Hindlimb muscle (tissue), 1 donor: ENCODE measurements around the gene AP3D1. TPM values are rescaled to one million over a fixed set of nuclear protein-coding genes. Genes with fewer than 3 reads are reported as not detected.
"Not testable (repeated sequence)": the region's sequence is repeated elsewhere in the genome, so short reads cannot be mapped to it uniquely, and the experiment has no call there.

Experiments used
- DNase-seq: peaks from one replicate; pipeline ENCODE4 v3.0.0-alpha.2; 2013
- polyA plus RNA-seq: library from polyadenylated mRNA; unstranded; fragments of 120-200 nt; gene quantifications from one replicate; pipeline ENCODE4 v1.2.1, GENCODE V29; 2013; ENCODE audit not compliant: insufficient read length

The AP3D1 gene
- polyA plus RNA-seq, 1 donor = 66.5 TPM

- DNase-seq = no peak
Observed at GRCh38 chr19:2149980-2150793, 1.2 kb downstream of the AP3D1 start.

- DNase-seq = no peak
Observed at GRCh38 chr19:2148482-2149135, 2.8 kb downstream of the AP3D1 start.

GRCh38 chr19:2145831-2146241, 5.5 kb downstream of the AP3D1 start:
- no peak for DNase-seq

- no peak for DNase-seq
Observed at GRCh38 chr19:2144190-2144589, 7.2 kb downstream of the AP3D1 start.

- DNase-seq = no peak
Observed at GRCh38 chr19:2142173-2142829, 9.1 kb downstream of the AP3D1 start.

GRCh38 chr19:2140138-2140569, 11.2 kb downstream of the AP3D1 start:
- no peak for DNase-seq

GRCh38 chr19:2139385-2140137, 11.8 kb downstream of the AP3D1 start:
- DNase-seq = no peak

- no peak for DNase-seq
Observed at GRCh38 chr19:2138061-2138728, 13.2 kb downstream of the AP3D1 start.

GRCh38 chr19:2136796-2137195, 14.6 kb downstream of the AP3D1 start:
- no peak for DNase-seq

- no peak for DNase-seq
Observed at GRCh38 chr19:2135474-2136402, 15.6 kb downstream of the AP3D1 start.

GRCh38 chr19:2132731-2133490, 18.5 kb downstream of the AP3D1 start:
- DNase-seq = no peak

- DNase-seq = no peak
Observed at GRCh38 chr19:2132191-2132590, 19.2 kb downstream of the AP3D1 start.

GRCh38 chr19:2131012-2131975, 20.1 kb downstream of the AP3D1 start:
- DNase-seq = not testable (repeated sequence)

GRCh38 chr19:2129892-2130770, 21.2 kb downstream of the AP3D1 start:
- no peak for DNase-seq

GRCh38 chr19:2129486-2129885, 21.9 kb downstream of the AP3D1 start:
- no peak for DNase-seq

- no peak for DNase-seq
Observed at GRCh38 chr19:2129022-2129421, 22.3 kb downstream of the AP3D1 start.

- not testable (repeated sequence) for DNase-seq
Observed at GRCh38 chr19:2128252-2128651, 23.1 kb downstream of the AP3D1 start.

GRCh38 chr19:2127758-2128157, 23.6 kb downstream of the AP3D1 start:
- no peak for DNase-seq
